HG02973 (cell line): ENCODE data around the gene TRAF3IP1.
"Not testable (repeated sequence)": the region's sequence is repeated elsewhere in the genome, so short reads cannot be mapped to it uniquely, and the experiment has no call there.

Experiments used
- ATAC-seq: cut with Tn5 transposase; IDR thresholded peaks from one replicate; pipeline ENCODE4 v1.9.1; 2021; ENCODE audit warnings: moderate library complexity; ENCODE audit not compliant: unreplicated experiment

TRAF3IP1 gene

GRCh38 chr2:238404406-238405216 lies 84.3 kb downstream of the TRAF3IP1 start:
- ATAC-seq, result no peak

- ATAC-seq, result not testable (repeated sequence)
These were observed 84.9 kb downstream of the TRAF3IP1 start for GRCh38 chr2:238405217-238405555.

GRCh38 chr2:238406221-238406997 lies 86.1 kb downstream of the TRAF3IP1 start:
- ATAC-seq, result no peak

- ATAC-seq, result no peak
These were observed 86.6 kb downstream of the TRAF3IP1 start for GRCh38 chr2:238406998-238407285.

GRCh38 chr2:238407566-238407965 lies 87.2 kb downstream of the TRAF3IP1 start:
- ATAC-seq, result no peak

GRCh38 chr2:238408615-238409340 lies 88.5 kb downstream of the TRAF3IP1 start:
- ATAC-seq, result no peak

- no peak for ATAC-seq
These were observed 89.3 kb downstream of the TRAF3IP1 start for GRCh38 chr2:238409341-238410199.

GRCh38 chr2:238412067-238412767 lies 91.9 kb downstream of the TRAF3IP1 start:
- ATAC-seq, result no peak

- ATAC-seq, result no peak
These were observed 93.0 kb downstream of the TRAF3IP1 start for GRCh38 chr2:238413368-238413767.

- ATAC-seq, result no peak
These were observed 94.9 kb downstream of the TRAF3IP1 start for GRCh38 chr2:238415036-238415764.

GRCh38 chr2:238415893-238416292 lies 95.6 kb downstream of the TRAF3IP1 start:
- no peak for ATAC-seq

GRCh38 chr2:238418196-238418998 lies 98.1 kb downstream of the TRAF3IP1 start:
- ATAC-seq, result no peak

- ATAC-seq, result no peak
These were observed 98.8 kb downstream of the TRAF3IP1 start for GRCh38 chr2:238418999-238419546.

GRCh38 chr2:238420442-238420841 lies 100.1 kb downstream of the TRAF3IP1 start:
- no peak for ATAC-seq

GRCh38 chr2:238420878-238421694 lies 100.8 kb downstream of the TRAF3IP1 start:
- ATAC-seq, result no peak

GRCh38 chr2:238421695-238422035 lies 101.3 kb downstream of the TRAF3IP1 start:
- ATAC-seq, result no peak

GRCh38 chr2:238422285-238422684 lies 102.0 kb downstream of the TRAF3IP1 start:
- ATAC-seq, result no peak

- no peak for ATAC-seq
These were observed 102.6 kb downstream of the TRAF3IP1 start for GRCh38 chr2:238422940-238423339.
